ENCODE measurements around the gene NSUN2.

Gene NSUN2

DNA sequence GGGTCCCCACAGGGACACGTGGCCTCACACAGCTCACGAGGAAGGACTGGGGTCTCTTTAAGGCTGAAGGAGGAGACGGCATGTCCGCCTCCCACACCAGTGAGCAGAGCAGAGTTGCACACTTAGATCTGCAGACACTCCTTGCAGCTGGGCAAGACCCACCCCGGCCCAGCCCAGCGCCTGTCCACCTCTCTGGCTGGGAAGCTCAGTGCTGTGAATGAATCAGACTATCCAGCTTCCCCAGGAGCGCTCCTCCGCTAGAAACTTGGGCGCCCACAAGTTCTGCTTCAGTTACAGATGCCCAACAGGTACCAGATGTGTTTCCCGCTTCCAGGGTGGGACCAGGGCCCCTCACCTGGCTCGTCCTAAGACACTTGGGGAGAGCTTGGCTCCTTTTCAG lies 78.9 kb downstream of the NSUN2 start:
- no peak for DNase-seq

DNA sequence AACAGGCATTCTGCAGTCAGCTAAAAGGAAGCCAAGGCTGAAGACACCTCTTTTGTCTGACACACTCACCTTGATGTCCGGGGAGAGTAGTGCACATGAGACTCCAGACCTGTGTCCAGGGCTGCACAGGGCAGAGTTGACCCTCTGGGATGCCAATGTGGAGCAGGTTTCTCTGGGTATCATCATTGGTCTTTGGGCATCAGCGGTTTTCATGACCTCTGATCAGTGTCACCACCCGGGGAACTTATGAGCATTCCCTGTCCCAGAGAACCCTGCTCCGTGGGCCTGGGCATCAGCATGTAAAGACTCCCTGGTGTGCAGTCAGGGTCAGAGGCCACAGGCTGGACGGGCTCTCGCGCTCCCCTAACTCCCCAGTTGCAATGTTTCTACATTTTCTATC lies 80.2 kb downstream of the NSUN2 start:
- no peak for DNase-seq

DNA sequence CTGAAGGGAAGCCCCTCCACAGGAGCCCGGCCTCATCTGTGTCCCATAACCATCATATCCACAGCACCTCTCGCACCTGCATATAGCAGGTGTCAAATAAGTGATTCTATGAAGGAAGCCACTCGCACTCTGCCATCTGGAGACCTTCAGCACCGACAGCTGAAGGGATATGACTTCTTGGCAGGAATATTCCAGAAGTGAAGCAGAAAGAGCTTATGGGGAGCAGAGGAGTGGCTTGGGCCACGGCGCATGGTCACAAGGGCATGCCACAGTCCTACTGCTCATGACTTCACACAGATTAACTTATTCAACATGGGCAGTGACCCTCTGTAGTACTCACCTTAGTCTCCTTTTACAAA lies 80.9 kb downstream of the NSUN2 start:
- no peak for DNase-seq

- DNase-seq, result no peak
Observed at GRCh38 chr5:6551287-6551954, 81.4 kb downstream of the NSUN2 start.

GRCh38 chr5:6550628-6551027 lies 82.2 kb downstream of the NSUN2 start:
- DNase-seq, result no peak
